ENCODE measurements around the gene PAX8.

GRCh38 chr2:113263546-113263945 lies 15.2 kb downstream of the PAX8 start:
- no peak for TF ChIP-seq CTCF (IDR thresholded peaks at IDR 0.05)
- TF ChIP-seq REST (IDR thresholded peaks at IDR 0.05; ENCODE audit: insufficient read depth in 1 of 2, low read depth in 2 of 2, low read length in 1 of 2) = no peak
- TF ChIP-seq POLR2AphosphoS5 (IDR thresholded peaks at IDR 0.05; ENCODE audit: low read depth, low read length) = no peak
- no peak for TF ChIP-seq TCF7L2 (IDR thresholded peaks at IDR 0.05; ENCODE audit: low read depth, low read length)
- TF ChIP-seq SIN3A (IDR thresholded peaks at IDR 0.05; ENCODE audit: borderline replicate concordance, insufficient read depth, low read depth, low read length) = no peak

Data from Panc1 (cell line).